Measurements from ENCODE around the gene IFI30. TPM values are rescaled to one million over a fixed set of nuclear protein-coding genes. Genes with fewer than 3 reads are reported as not detected.

IFI30 gene
- total RNA-seq, 4 donors from 2014 or later: 11.3 to 90.5 (median 25.7) TPM

GRCh38 chr19:18165794-18166544 lies 7.6 kb upstream of the IFI30 start:
- Histone ChIP-seq H3K4me1 (peaks cover 8 to 12% (median 10%) of the 10 kb centered on the region in 3 donors), H3K9me3 (no peaks in the 10 kb centered on the region), H3K36me3 (peaks cover 19 to 83% (median 45%) of the 10 kb centered on the region in 3 donors), H3K4me3 (no peak overlapping the region), H3K27ac (no peak overlapping the region), H3K27me3 (no peaks in the 10 kb centered on the region)
- TF ChIP-seq POLR2A (IDR thresholded peaks at IDR 0.05) (no peak), CTCF (IDR thresholded peaks at IDR 0.05) (no peak)
- DNase-seq: no peak
- intact Hi-C loops (cut with DNase I): no loop called here
- WGBS, 2 donors: 95 to 100% methylated on average over 9 to 12 of the region's 15 CpGs

- Histone ChIP-seq H3K27me3 (no peaks in the 10 kb centered on the region), H3K27ac (no peak overlapping the region), H3K4me3 (no peak overlapping the region), H3K36me3 (peaks cover 19 to 79% (median 45%) of the 10 kb centered on the region in 3 donors), H3K4me1 (peaks cover under 1 to 4% (median under 1%) of the 10 kb centered on the region in 3 donors), H3K9me3 (no peaks in the 10 kb centered on the region)
- intact Hi-C loops (cut with DNase I): no loop called here
- TF ChIP-seq CTCF (IDR thresholded peaks at IDR 0.05) (no peak), POLR2A (IDR thresholded peaks at IDR 0.05) (no peak)
- 88 to 93% methylated on average over 12 to 13 of the region's 21 CpGs for WGBS, 2 donors
- no peak for DNase-seq
Measured at GRCh38 chr19:18167011-18167410, 6.6 kb upstream of the IFI30 start.

- peak; percentile 30 to 71 (median 64) for TF ChIP-seq CTCF (IDR thresholded peaks at IDR 0.05)
- TF ChIP-seq POLR2A (IDR thresholded peaks at IDR 0.05): no peak
- H3K27me3 ChIP-seq: no peaks in the 10 kb centered on the region
- H3K4me3 ChIP-seq: no peak overlapping the region
- H3K36me3 ChIP-seq: peaks cover 19 to 68% (median 40%) of the 10 kb centered on the region in 3 donors
- no peak overlapping the region for H3K27ac ChIP-seq
- 44 to 64% methylated on average over 5 to 14 of the region's 14 CpGs for WGBS, 2 donors
- no peak for DNase-seq
- peaks cover 0 to 13% (median under 1%) of the 10 kb centered on the region in 3 donors for H3K4me1 ChIP-seq
- H3K9me3 ChIP-seq: no peaks in the 10 kb centered on the region
- intact Hi-C loops (cut with DNase I): no loop called here
Measured at GRCh38 chr19:18167975-18168645, 5.5 kb upstream of the IFI30 start.

- TF ChIP-seq CTCF (IDR thresholded peaks at IDR 0.05) (no peak), POLR2A (IDR thresholded peaks at IDR 0.05) (no peak)
- WGBS, 2 donors: 94 to 98% methylated on average over 13 to 43 of the region's 66 CpGs
Measured at GRCh38 chr19:18168673-18169381, 4.8 kb upstream of the IFI30 start.

More at GRCh38 chr19:18168673-18169381, 4.8 kb upstream of the IFI30 start:
- H3K4me3 ChIP-seq: no peak overlapping the region
- H3K4me1 ChIP-seq: peaks cover 0 to 20% (median 5%) of the 10 kb centered on the region in 3 donors
- no peaks in the 10 kb centered on the region for H3K9me3 ChIP-seq
- no peak for DNase-seq
- H3K36me3 ChIP-seq: peaks cover 19 to 61% (median 33%) of the 10 kb centered on the region in 3 donors
- intact Hi-C loops (cut with DNase I): no loop called here
- no peaks in the 10 kb centered on the region for H3K27me3 ChIP-seq
- H3K27ac ChIP-seq: peak overlapping the region in 2 of 4 donors; percentile 50 to 71

All from esophagus squamous epithelium (tissue), 5 donors.